Measurements from ENCODE around the gene BSPRY. TPM values are rescaled to one million over a fixed set of nuclear protein-coding genes. Genes with fewer than 3 reads are reported as not detected.

BSPRY gene
- total RNA-seq, 1 experiment from 2014 or later = 22.6 TPM

DNA sequence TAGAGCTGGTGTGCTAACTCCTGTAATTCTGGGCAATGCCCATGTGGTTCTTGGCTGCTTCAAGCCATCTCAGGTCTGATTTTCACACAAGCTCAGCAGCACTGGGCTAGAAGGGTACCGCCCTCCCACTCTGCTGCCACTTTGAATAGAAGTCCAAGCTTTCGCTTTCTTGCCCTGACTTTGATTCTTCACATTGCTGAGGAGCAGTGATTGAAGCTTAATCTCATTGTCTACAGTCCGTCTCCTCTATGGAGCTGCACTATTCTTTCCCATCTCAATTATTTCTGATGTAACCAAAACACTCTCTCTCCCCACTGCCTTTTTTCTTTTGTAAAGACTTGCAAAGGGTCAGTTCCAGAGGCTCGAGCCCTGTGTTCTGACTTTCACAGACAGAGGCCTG is 33.3 kb upstream of the BSPRY start:
- Histone ChIP-seq H3K27me3 (ENCODE audit: low read length) (no peaks in the 10 kb centered on the region), H3K4me2 (ENCODE audit: low read length) (no peak overlapping the region), H3K4me3 (ENCODE audit: low read length) (no peak overlapping the region), H3K9ac (ENCODE audit: low read length) (no peak overlapping the region), H3K79me2 (ENCODE audit: low read length) (no peaks in the 10 kb centered on the region), H3K4me1 (ENCODE audit: insufficient read depth, low read length) (no peaks in the 10 kb centered on the region), H2AFZ (ENCODE audit: low read length) (no peak overlapping the region), H3F3A (ENCODE audit: low read length, unreplicated experiment) (no peaks in the 10 kb centered on the region), H3K36me3 (ENCODE audit: low read depth, low read length) (no peaks in the 10 kb centered on the region), H3K9me2 (replicated peaks; ENCODE audit: low read length) (no peaks in the 10 kb centered on the region), H3K9me3 (ENCODE audit: low read length) (no peaks in the 10 kb centered on the region), H4K20me1 (ENCODE audit: low read length) (no peaks in the 10 kb centered on the region), H3K27ac (ENCODE audit: low read length) (no peak overlapping the region)
- no TSS peak for BruUV-seq (replicated peaks)
- no peak for TF ChIP-seq EZH2phosphoT487 (IDR thresholded peaks at IDR 0.05; ENCODE audit: borderline replicate concordance, low read length)
- TF ChIP-seq EZH2 (IDR thresholded peaks at IDR 0.05; ENCODE audit: low read length, unreplicated experiment) = no peak
- TF ChIP-seq, protein P1, sequence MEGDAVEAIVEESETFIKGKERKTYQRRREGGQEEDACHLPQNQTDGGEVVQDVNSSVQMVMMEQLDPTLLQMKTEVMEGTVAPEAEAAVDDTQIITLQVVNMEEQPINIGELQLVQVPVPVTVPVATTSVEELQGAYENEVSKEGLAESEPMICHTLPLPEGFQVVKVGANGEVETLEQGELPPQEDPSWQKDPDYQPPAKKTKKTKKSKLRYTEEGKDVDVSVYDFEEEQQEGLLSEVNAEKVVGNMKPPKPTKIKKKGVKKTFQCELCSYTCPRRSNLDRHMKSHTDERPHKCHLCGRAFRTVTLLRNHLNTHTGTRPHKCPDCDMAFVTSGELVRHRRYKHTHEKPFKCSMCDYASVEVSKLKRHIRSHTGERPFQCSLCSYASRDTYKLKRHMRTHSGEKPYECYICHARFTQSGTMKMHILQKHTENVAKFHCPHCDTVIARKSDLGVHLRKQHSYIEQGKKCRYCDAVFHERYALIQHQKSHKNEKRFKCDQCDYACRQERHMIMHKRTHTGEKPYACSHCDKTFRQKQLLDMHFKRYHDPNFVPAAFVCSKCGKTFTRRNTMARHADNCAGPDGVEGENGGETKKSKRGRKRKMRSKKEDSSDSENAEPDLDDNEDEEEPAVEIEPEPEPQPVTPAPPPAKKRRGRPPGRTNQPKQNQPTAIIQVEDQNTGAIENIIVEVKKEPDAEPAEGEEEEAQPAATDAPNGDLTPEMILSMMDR (conservative IDR thresholded peaks at IDR 0.05; ENCODE audit: low read depth, low read length) = no peak
- POLR2A ChIA-PET (ENCODE audit: unreplicated experiment) = no interaction called here
- CTCF ChIA-PET = no interaction called here
- intact Hi-C loops (cut with micrococcal nuclease) = no loop called here
- DNase-seq = no peak
- no peak for ATAC-seq

DNA sequence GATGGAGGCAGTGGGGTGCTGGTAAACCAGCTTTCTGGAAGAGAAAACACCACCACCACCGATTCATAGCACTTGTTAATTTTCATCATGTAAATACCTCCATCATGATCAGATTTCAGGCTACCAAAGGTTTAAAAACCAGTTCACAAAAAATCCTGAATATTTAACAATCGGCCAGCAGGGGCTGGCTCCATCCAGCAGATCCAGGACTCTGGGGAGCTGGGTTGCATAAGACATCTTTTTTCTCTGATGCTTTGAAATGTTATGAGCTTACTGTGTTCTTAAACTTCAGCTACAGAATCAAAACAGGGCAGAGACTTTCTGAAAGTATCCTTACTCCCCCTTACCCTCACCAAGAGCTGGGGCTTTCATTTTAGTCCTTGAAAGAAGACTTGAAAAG is 31.6 kb upstream of the BSPRY start:
- Histone ChIP-seq H3F3A (ENCODE audit: low read length, unreplicated experiment) (no peaks in the 10 kb centered on the region), H3K27ac (ENCODE audit: low read length) (no peak overlapping the region), H3K4me2 (ENCODE audit: low read length) (no peak overlapping the region), H3K4me3 (ENCODE audit: low read length) (no peak overlapping the region), H3K4me1 (ENCODE audit: insufficient read depth, low read length) (no peaks in the 10 kb centered on the region), H3K36me3 (ENCODE audit: low read depth, low read length) (no peaks in the 10 kb centered on the region), H3K79me2 (ENCODE audit: low read length) (no peaks in the 10 kb centered on the region), H3K9ac (ENCODE audit: low read length) (no peak overlapping the region), H3K9me2 (replicated peaks; ENCODE audit: low read length) (no peaks in the 10 kb centered on the region), H4K20me1 (ENCODE audit: low read length) (no peaks in the 10 kb centered on the region), H3K27me3 (ENCODE audit: low read length) (no peaks in the 10 kb centered on the region), H3K9me3 (ENCODE audit: low read length) (no peaks in the 10 kb centered on the region), H2AFZ (ENCODE audit: low read length) (no peak overlapping the region)
- ChIA-PET POLR2A (ENCODE audit: unreplicated experiment) (no interaction called here), CTCF (no interaction called here)
- DNase-seq (no peak), ATAC-seq (no peak)
- BruUV-seq (replicated peaks) = no TSS peak
- intact Hi-C loops (cut with micrococcal nuclease) = no loop called here
- TF ChIP-seq EZH2 (IDR thresholded peaks at IDR 0.05; ENCODE audit: low read length, unreplicated experiment) (no peak), EZH2phosphoT487 (IDR thresholded peaks at IDR 0.05; ENCODE audit: borderline replicate concordance, low read length) (no peak)
- TF ChIP-seq, protein P1 (conservative IDR thresholded peaks at IDR 0.05; ENCODE audit: low read depth, low read length) = 0 out of 2 replicates have a peak, but pooled peaks have one; percentile 30

DNA sequence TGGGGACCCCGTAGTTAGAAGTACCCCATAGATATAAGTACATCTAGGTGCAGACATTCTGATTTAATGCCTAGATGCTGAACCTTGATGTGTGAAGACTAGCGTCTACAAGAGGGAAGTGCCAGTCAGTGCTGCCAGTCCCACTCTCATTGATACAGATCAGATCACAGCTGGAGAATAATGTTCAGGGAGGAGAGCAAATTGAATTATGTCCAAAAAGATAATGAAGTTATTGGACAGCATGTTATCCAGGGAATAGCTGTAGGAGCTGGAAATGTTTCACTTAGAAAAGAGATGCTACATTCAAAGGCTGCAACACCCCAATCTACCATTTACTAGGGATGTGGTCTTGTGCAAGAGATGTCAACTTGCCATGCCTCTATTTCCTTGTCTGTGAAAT is 30.3 kb upstream of the BSPRY start:
- ChIA-PET CTCF (no interaction called here), POLR2A (ENCODE audit: unreplicated experiment) (no interaction called here)
- no peaks in the 10 kb centered on the region for H3K36me3 ChIP-seq (ENCODE audit: low read depth, low read length)
- H3K27ac ChIP-seq (ENCODE audit: low read length) = no peak overlapping the region
- H3K4me1 ChIP-seq (ENCODE audit: insufficient read depth, low read length) = no peaks in the 10 kb centered on the region
- no peak for ATAC-seq
- TF ChIP-seq EZH2phosphoT487 (IDR thresholded peaks at IDR 0.05; ENCODE audit: borderline replicate concordance, low read length) (no peak), EZH2 (IDR thresholded peaks at IDR 0.05; ENCODE audit: low read length, unreplicated experiment) (no peak)
- TF ChIP-seq, protein P1 (conservative IDR thresholded peaks at IDR 0.05; ENCODE audit: low read depth, low read length) = no peak
- intact Hi-C loops (cut with micrococcal nuclease) = no loop called here
- no peak overlapping the region for H2AFZ ChIP-seq (ENCODE audit: low read length)
- no peaks in the 10 kb centered on the region for H3K79me2 ChIP-seq (ENCODE audit: low read length)
- H3K4me3 ChIP-seq (ENCODE audit: low read length) = no peak overlapping the region
- no peaks in the 10 kb centered on the region for H3F3A ChIP-seq (ENCODE audit: low read length, unreplicated experiment)
- BruUV-seq (replicated peaks) = no TSS peak
- no peaks in the 10 kb centered on the region for H3K27me3 ChIP-seq (ENCODE audit: low read length)
- DNase-seq = no peak
- H4K20me1 ChIP-seq (ENCODE audit: low read length) = no peaks in the 10 kb centered on the region
- no peaks in the 10 kb centered on the region for H3K9me2 ChIP-seq (replicated peaks; ENCODE audit: low read length)
- no peaks in the 10 kb centered on the region for H3K9me3 ChIP-seq (ENCODE audit: low read length)
- no peak overlapping the region for H3K4me2 ChIP-seq (ENCODE audit: low read length)
- H3K9ac ChIP-seq (ENCODE audit: low read length) = no peak overlapping the region
